Activated CD8-positive, alpha-beta memory T cell treated with anti-CD3 and anti-CD28 coated beads, Interleukin-2, amount 50 U/mL, for 24 hours (primary cell): ENCODE measurements around the gene FFAR1.
A peak's percentile ranks its signal among the peaks of the same experiment; 100 is the strongest.
"Not testable (repeated sequence)": the region's sequence is repeated elsewhere in the genome, so short reads cannot be mapped to it uniquely, and the experiment has no call there.

Experiments
- DNase-seq: peaks from one replicate; pipeline ENCODE4 v3.0.0-alpha.2; 2020; ENCODE audit errors: extremely low read depth

Gene FFAR1

GRCh38 chr19:35341565-35342225, 6.0 kb upstream of the FFAR1 start:
- DNase-seq, result no peak

DNA sequence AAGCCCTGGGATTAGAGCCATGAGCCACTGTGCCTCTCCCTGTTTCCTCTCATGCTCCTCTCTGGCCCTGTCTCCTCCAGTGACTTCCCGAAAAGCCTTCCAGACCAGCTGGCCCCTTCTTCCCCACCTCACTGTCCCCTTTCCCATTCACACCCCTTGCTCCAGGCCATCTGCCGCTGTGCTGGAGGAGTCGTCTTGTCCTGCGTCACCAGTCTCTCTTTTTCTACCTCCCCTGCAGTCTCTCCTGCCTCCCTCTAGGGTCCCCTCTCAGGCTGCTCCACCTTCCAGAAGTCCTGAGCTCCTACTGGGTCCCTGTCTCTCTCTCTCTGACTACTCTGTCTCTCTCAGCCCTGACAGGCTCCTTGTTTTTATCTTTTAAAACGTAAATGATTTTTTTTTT, 5.3 kb upstream of the FFAR1 start:
- no peak for DNase-seq

- DNase-seq, result no peak
Measured at GRCh38 chr19:35344511-35345031, 3.1 kb upstream of the FFAR1 start.

- no peak for DNase-seq
Measured at GRCh38 chr19:35345671-35346111, 2.0 kb upstream of the FFAR1 start.

DNA sequence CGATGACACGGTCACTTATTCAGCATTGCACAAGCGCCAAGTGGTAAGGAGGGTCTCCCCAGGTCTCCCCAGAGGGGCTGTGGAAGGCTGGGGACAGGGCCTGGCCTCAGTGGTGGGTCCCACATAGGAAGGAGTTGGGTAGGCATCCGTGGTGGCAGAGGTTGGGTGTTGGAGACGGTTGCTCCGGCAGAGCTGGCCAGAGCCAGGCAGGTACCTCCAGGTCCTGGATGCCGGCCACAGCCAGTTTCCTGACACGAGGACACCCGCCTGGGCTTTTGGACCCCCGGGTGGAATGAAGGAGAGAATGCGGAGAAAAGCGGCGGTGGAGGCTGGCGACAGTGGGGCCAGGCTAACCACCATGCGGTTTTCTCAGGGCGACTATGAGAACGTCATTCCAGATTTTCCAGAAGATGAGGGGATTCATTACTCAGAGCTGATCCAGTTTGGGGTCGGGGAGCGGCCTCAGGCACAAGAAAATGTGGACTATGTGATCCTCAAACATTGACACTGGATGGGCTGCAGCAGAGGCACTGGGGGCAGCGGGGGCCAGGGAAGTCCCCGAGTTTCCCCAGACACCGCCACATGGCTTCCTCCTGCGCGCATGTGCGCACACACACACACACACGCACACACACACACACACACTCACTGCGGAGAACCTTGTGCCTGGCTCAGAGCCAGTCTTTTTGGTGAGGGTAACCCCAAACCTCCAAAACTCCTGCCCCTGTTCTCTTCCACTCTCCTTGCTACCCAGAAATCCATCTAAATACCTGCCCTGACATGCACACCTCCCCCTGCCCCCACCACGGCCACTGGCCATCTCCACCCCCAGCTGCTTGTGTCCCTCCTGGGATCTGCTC, 1.3 kb upstream of the FFAR1 start:
- DNase-seq, result peak; percentile 44

DNA sequence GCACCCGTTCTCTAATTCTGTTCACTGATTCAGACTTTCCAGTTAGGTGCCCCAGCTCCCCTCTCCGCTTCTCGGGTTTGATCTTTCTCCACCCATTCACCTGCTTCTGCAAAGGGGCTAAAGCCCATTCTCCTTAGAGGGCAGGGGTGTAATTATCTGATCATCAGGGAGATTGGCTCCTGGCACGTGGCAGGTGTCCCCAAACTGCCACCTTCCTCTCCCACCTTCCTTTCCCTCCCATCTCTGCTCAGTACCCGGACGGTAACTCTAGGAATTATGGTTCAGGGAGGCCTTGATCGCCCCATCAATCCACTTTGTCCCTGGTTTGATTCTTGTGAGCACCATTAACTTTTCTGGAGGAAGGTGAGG, 212 bp downstream of the FFAR1 start:
- DNase-seq, result no peak

DNA sequence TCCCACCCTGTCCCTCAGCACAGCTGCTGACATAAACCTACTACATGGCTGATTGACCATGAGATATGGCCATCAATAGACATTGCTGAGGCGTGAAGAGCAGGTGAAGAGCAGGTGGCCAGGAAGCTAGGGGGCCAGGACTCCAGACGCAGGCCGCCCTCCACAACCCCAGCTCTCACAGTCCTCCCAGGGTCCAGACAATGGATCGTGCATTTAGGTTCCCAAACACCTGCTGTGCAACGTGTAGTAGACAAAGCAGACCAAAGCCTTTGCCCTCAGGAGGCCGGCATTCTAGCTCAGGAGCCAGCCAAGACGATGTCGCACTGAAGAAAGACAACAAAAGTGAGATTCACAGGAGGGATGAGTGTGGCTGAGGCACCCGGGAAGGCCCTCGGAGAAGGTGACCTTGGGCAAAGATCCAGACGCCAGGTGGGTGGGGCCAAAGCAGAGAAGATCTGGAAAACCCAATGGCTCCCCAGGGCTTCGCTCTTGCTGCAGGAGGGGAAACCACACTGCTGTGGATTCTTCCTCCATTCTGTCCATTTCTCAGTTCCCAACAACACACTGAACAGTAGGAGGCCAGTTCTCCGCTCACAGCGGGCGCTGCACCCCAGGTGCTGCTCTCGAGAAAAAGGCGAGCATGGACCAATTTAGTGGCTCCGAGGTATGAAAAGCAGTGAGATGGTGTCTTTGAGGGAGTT, 1.4 kb downstream of the FFAR1 start:
- no peak for DNase-seq

DNA sequence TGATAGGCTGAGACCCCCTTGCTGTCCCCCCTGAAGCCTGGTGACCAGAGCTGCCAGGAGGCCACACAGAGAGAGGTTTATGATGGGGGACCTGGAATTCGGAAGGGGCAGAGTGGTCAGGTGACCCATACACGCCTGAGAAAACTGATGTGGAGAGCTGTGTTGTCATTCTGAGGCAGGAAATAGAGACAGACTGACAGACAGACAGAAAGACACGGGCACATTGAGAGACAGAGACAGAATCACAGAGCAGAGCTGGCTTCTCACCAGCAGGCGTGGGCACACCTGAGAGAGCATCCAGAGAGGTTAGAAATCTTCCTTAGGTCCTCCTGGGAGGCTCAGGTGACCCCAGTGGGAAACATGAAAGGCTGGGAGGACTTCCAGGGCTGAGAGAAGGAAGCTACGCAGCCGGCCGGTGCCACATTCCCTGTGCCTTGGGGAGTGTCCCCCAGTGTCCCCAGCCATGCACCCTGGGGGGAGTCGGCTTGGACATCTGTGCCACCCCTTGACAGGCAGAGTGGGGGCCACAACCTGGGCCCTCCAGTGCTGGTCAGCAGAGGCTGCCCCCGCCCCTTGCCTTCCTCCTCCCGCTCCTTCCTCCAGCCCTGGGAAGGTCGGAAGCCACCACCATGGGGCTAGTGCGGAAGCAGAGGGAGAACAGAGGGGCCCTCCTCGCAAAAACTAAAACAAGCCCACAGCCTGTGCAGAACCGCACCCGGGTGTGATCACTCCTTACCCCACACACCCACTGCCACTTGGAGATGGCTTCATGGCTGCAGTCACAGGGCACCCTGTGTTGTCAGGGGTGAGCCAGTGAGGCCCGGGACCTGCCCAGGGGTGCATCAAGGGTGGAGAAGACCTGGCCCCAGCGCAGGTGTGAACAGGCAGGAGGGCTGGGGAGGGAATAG, 2.2 kb downstream of the FFAR1 start:
- DNase-seq, result no peak

GRCh38 chr19:35350591-35350990, 2.9 kb downstream of the FFAR1 start:
- DNase-seq, result no peak

DNA sequence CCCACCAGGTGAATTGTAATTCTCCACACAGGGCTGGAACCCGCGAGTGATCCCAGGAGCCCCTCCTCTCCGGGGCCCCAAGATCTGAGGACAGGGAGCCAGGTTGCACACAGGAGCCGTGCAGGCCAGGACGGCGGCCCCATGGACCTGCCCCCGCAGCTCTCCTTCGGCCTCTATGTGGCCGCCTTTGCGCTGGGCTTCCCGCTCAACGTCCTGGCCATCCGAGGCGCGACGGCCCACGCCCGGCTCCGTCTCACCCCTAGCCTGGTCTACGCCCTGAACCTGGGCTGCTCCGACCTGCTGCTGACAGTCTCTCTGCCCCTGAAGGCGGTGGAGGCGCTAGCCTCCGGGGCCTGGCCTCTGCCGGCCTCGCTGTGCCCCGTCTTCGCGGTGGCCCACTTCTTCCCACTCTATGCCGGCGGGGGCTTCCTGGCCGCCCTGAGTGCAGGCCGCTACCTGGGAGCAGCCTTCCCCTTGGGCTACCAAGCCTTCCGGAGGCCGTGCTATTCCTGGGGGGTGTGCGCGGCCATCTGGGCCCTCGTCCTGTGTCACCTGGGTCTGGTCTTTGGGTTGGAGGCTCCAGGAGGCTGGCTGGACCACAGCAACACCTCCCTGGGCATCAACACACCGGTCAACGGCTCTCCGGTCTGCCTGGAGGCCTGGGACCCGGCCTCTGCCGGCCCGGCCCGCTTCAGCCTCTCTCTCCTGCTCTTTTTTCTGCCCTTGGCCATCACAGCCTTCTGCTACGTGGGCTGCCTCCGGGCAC, 3.9 kb downstream of the FFAR1 start:
- DNase-seq, result no peak

DNA sequence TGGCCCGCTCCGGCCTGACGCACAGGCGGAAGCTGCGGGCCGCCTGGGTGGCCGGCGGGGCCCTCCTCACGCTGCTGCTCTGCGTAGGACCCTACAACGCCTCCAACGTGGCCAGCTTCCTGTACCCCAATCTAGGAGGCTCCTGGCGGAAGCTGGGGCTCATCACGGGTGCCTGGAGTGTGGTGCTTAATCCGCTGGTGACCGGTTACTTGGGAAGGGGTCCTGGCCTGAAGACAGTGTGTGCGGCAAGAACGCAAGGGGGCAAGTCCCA, 4.4 kb downstream of the FFAR1 start:
- no peak for DNase-seq

DNA sequence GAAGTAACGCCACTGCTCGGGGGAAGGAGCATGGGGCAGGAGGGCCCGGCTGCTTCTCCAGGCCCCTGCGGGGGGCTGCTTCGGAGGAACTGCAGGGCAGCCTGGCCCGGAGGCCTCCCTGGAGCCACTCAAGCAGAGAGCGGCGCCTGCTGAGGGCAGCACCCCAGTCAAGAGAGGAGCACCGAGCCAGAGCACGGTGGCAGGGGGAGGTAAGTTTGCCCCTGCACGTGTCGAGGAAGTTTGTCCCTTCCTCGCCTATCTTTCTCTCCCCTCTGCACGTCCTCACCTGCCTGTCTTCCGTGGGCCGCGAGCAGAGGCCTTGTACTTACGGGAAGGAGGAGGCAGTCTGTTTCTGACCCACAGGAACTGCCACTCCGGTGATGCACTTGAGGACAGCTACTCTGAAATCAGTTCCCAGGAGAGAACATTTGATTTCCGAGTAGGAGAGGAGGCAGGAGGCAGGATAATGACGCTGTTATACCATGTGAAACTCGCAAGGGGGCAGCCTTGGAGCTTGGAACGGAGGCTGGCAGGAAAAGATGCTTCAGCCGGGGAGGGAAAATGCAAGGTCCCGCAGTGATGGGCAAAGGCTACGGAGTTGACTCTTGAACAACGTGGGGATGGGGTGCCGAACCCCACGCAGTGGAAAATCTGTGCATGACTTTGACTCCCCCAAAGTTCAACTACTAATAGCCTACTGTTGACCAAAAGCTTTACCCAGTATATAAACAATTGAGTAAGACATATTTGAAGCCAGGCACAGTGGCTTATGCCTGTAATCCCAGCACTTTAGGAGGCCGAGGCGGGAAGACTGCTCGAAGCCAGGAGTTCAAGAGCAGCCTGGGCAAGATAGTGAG, 5.0 kb downstream of the FFAR1 start:
- peak; percentile 54 for DNase-seq

DNA sequence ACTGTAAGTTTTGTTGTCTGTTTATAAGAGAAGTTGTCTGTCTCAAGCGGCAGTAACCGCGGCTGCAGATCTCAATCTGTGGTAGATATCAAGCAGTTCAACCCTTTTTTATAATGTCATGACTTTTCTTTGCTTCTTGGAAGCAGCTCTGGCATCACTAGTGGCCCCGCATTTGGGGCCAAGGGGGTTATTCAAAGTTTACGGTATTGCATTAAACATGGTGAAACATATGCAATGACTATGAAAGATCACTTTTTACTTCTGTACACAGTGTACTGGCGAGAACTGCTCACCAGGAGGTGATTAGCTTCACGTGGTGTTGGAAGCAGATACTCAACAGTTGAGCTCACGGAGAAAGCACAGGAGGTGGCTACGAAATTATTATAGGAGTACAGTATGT, 5.9 kb downstream of the FFAR1 start:
- DNase-seq, result no peak

- DNase-seq, result no peak
Measured at GRCh38 chr19:35354898-35355297, 7.2 kb downstream of the FFAR1 start.

DNA sequence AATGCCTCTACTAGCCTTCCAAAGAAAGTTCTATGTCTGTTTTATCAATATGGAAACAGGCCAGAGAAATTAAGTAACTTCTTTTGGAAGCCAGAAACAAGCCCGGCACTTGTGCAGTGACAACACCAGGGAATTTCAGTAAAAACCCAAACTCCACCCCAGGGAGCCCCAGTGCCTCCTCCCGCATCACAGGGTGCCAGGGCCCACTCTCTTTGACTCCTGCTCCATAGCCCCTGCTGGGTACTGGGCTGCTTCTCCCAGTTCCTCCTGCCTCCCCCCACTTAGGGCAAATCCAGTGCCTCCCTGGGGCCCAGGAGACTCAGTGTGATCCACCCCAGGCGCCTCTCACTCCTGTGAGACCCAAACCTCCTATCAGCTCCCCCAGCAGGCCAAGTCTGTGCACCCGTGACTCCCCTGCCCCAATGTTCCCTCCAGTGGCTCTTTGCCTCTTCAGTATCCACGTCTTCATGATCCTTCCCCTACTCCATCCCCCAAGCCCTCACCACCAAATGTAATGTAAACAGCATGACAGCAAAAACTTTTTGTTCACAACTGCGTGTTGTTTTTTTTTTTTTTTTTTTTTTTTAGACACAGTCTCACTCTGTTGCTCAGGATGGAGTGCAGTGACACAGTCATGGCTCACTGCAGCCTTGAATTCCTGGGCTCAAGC, 8.2 kb downstream of the FFAR1 start:
- no peak for DNase-seq

DNA sequence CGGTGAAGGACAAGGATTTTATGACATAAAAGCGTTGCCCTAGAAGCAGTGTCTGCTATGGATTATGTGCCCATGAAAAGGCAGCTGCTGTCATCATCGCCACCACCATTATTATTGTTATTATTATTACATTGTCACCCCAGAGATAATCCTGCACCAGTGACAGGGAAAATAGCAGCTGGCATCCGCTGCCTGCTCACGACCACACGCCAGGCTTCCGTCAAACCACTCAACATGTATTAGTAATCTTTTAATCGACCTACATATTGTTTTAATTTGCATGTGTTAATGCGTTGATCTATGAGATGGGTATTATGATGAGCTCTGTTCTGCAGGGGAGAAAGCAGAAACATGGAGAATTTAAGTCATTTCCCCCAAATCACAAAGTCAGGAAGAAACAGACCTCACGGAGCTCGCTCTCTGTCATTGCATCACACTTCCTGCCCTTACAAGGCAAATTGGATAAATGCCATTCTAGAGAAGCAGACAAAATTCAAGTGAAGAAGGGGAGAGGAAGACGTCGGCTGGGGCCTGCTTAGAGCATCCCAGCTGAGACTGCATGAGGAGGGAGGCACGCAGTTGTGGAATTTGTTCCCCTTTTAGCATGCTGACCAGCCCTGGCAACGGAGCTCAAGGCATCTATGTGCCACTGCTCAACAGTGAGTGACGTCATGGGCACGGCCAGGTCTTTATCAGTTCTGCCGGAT, 10.3 kb downstream of the FFAR1 start, which contains the start of gene FFAR3:
Gene FFAR3 (plus strand): TSS at position 594 of the 707 bp plus-strand sequence. CDS start 431 bp downstream, outside the sequence.
- DNase-seq, result no peak

GRCh38 chr19:35358834-35359233, 11.1 kb downstream of the FFAR1 start:
- not testable (repeated sequence) for DNase-seq

GRCh38 chr19:35359395-35359794, 11.7 kb downstream of the FFAR1 start:
- DNase-seq, result not testable (repeated sequence)

GRCh38 chr19:35360081-35360480, 12.4 kb downstream of the FFAR1 start:
- not testable (repeated sequence) for DNase-seq
